SIG-M5 treated with dmso at 0.1 percent for 504 hours (cell line): ENCODE data around the gene POLR2C.
"Not testable (repeated sequence)": the region's sequence is repeated elsewhere in the genome, so short reads cannot be mapped to it uniquely, and the experiment has no call there.

Experiments used
- DNase-seq: peaks from one replicate; lab custom pipeline; 2025; ENCODE audit not compliant: unreplicated experiment; lab: John Stamatoyannopoulos, UW

Gene POLR2C

GRCh38 chr16:57462209-57462977 is at the start of gene POLR2C:
Gene POLR2C (plus strand): TSS chr16:57462679. CDS start chr16:57462725, 46 bp downstream.
- peak; percentile 73 for DNase-seq

GRCh38 chr16:57413301-57413730 is 49.2 kb upstream of the POLR2C start:
- no peak for DNase-seq

GRCh38 chr16:57413733-57414132 is 48.7 kb upstream of the POLR2C start:
- DNase-seq = no peak

GRCh38 chr16:57416084-57416483 is 46.4 kb upstream of the POLR2C start:
- DNase-seq = no peak

- DNase-seq = no peak
These were observed 43.0 kb upstream of the POLR2C start for GRCh38 chr16:57419506-57419905.

- DNase-seq = peak; percentile 5
These were observed 40.2 kb upstream of the POLR2C start for GRCh38 chr16:57422026-57422944.

- DNase-seq = no peak
These were observed 39.3 kb upstream of the POLR2C start for GRCh38 chr16:57423152-57423551.

- DNase-seq = no peak
These were observed 37.9 kb upstream of the POLR2C start for GRCh38 chr16:57424583-57424982.

- DNase-seq = no peak
These were observed 36.1 kb upstream of the POLR2C start for GRCh38 chr16:57426356-57426755.

GRCh38 chr16:57427307-57427706 is 35.2 kb upstream of the POLR2C start:
- DNase-seq = no peak

GRCh38 chr16:57427824-57428223 is 34.7 kb upstream of the POLR2C start:
- DNase-seq = no peak

- no peak for DNase-seq
These were observed 31.5 kb upstream of the POLR2C start for GRCh38 chr16:57430955-57431354.

GRCh38 chr16:57432505-57432904 is 30.0 kb upstream of the POLR2C start:
- DNase-seq = no peak

GRCh38 chr16:57432989-57433388 is 29.5 kb upstream of the POLR2C start:
- no peak for DNase-seq

- DNase-seq = no peak
These were observed 28.5 kb upstream of the POLR2C start for GRCh38 chr16:57434003-57434402.

GRCh38 chr16:57435838-57436237 is 26.6 kb upstream of the POLR2C start:
- DNase-seq = no peak

- DNase-seq = not testable (repeated sequence)
These were observed 22.5 kb upstream of the POLR2C start for GRCh38 chr16:57439947-57440346.

GRCh38 chr16:57440551-57440950 is 21.9 kb upstream of the POLR2C start:
- DNase-seq = not testable (repeated sequence)

GRCh38 chr16:57444711-57445110 is 17.8 kb upstream of the POLR2C start:
- no peak for DNase-seq

GRCh38 chr16:57445510-57445909 is 17.0 kb upstream of the POLR2C start:
- no peak for DNase-seq

GRCh38 chr16:57446531-57447185 is 15.8 kb upstream of the POLR2C start:
- peak; percentile 10 for DNase-seq
